Endothelial cell of umbilical vein (primary cell): ENCODE results near the gene ASGR1. TPM values are rescaled to one million over a fixed set of nuclear protein-coding genes. Genes with fewer than 3 reads are reported as not detected.

Experiments used
- BruUV-seq: library from RNA; stranded (reverse); fragments of 400-500 nt; replicated peaks from 2 replicates; lab custom pipeline; 2021; lab: Mats Ljungman, UMichigan
- CTCF ChIA-PET: fragments of 300-600, 350-600 bp; sonication (Branson Sonifier 250); formaldehyde crosslinking; loops from one replicate; lab custom pipeline; 2021; ENCODE audit warnings: antibody characterized with exemption, inconsistent platforms; lab: Charles Lee
- POLR2A ChIA-PET: fragments of 300-600, 350-600 bp; sonication (Branson Sonifier 250); formaldehyde crosslinking; loops from one replicate; lab custom pipeline; 2021; ENCODE audit warnings: antibody characterized with exemption, inconsistent platforms; lab: Charles Lee
- DNase-seq: peaks from one replicate; pipeline ENCODE4 v3.0.0-alpha.2; 2011; ENCODE audit warnings: low read depth, low spot score
- FAIRE-seq: peaks from 2 replicates; lab custom pipeline; 2011; peaks lifted over from hg19 to GRCh38; lab: Jason Lieb, UNC
- H2AFZ ChIP-seq: 2 replicates; pipeline ENCODE4 v1.6.0; 2012; ENCODE audit warnings: low read depth, low read length, control low read depth, inconsistent platforms
- H3K27ac ChIP-seq: 2 replicates; pipeline ENCODE4 v1.5.1; 2011; ENCODE audit warnings: low read depth, mild to moderate bottlenecking, control low read depth, low read length, moderate library complexity; ENCODE audit not compliant: insufficient read depth
- H3K27me3 ChIP-seq, 2 experiments: 2 replicates each; pipeline versions ENCODE4 v1.6.0 to v1.6.1; 2011; ENCODE audit warnings: low read length in 2 of 2, mixed read lengths in 1 of 2; ENCODE audit not compliant: control insufficient read depth in 2 of 2, insufficient read depth in 2 of 2
- H3K36me3 ChIP-seq, 2 experiments: 2 replicates in 1 of 2; 3 replicates in 1 of 2; pipeline ENCODE4 v1.5.1; 2011; ENCODE audit warnings: low read length in 2 of 2, mild to moderate bottlenecking in 1 of 2, moderate library complexity in 1 of 2; ENCODE audit not compliant: control insufficient read depth in 2 of 2, insufficient read depth in 2 of 2; ENCODE audit errors: extremely low read depth in 1 of 2
- H3K4me1 ChIP-seq: 3 replicates; pipeline ENCODE4 v1.5.1; 2011; ENCODE audit warnings: mild to moderate bottlenecking, low read length; ENCODE audit not compliant: control insufficient read depth, insufficient read depth; ENCODE audit errors: extremely low read depth
- H3K4me2 ChIP-seq: 2 replicates; pipeline ENCODE4 v1.6.1; 2011; ENCODE audit warnings: low read length, control low read depth, mixed read lengths; ENCODE audit not compliant: insufficient read depth
- H3K4me3 ChIP-seq, 3 experiments: fragments of 200-600 bp in 1 of 3; sonication (generic), shearing (Covaris generic) in 1 of 3; replicated peaks in 1 of 3; 2 replicates each; pipeline ENCODE4 v1.5.1; 2011 to 2016; ENCODE audit warnings: control low read depth in 3 of 3, low read length in 3 of 3, mild to moderate bottlenecking in 2 of 3, inconsistent platforms in 1 of 3, low read depth in 1 of 3, moderate library complexity in 1 of 3; ENCODE audit not compliant: insufficient read depth in 1 of 3
- H3K79me2 ChIP-seq: 2 replicates; pipeline ENCODE4 v1.6.0; 2012; ENCODE audit warnings: low read length, inconsistent platforms; ENCODE audit not compliant: control insufficient read depth, insufficient read depth
- H3K9ac ChIP-seq: replicated peaks from 2 replicates; pipeline ENCODE3; 2011; ENCODE audit warnings: low read length, control low read depth; ENCODE audit not compliant: insufficient read depth; ENCODE audit errors: extremely low read depth
- H3K9me1 ChIP-seq: replicated peaks from 3 replicates; pipeline ENCODE4 v1.6.0; 2011; ENCODE audit warnings: mild to moderate bottlenecking, low read length; ENCODE audit not compliant: control insufficient read depth, insufficient read depth; ENCODE audit errors: extremely low read depth
- H3K9me3 ChIP-seq: replicated peaks from 2 replicates; pipeline ENCODE4 v1.5.1; 2012; ENCODE audit warnings: low read length, inconsistent platforms; ENCODE audit not compliant: control insufficient read depth, insufficient read depth
- H4K20me1 ChIP-seq: replicated peaks from 2 replicates; pipeline ENCODE3; 2011; ENCODE audit warnings: mild to moderate bottlenecking, low read length; ENCODE audit not compliant: control insufficient read depth, insufficient read depth; ENCODE audit errors: extremely low read depth
- EZH2 ChIP-seq: IDR thresholded peaks from 2 replicates; pipeline ENCODE4 v1.6.1; 2012; ENCODE audit warnings: borderline replicate concordance, low read depth, mild to moderate bottlenecking, moderate library complexity, low read length, inconsistent platforms; ENCODE audit not compliant: severe bottlenecking
- FOS ChIP-seq: IDR thresholded peaks from 2 replicates; pipeline ENCODE4 v1.6.1; 2011; ENCODE audit warnings: mild to moderate bottlenecking, low read length, moderate library complexity, borderline replicate concordance; ENCODE audit not compliant: insufficient read depth
- GATA2 ChIP-seq: IDR thresholded peaks from 2 replicates; pipeline ENCODE4 v1.7.0; 2011; ENCODE audit warnings: low read depth, mild to moderate bottlenecking, moderate library complexity, mixed read lengths, low read length; ENCODE audit not compliant: insufficient read length, insufficient read depth
- JUN ChIP-seq: IDR thresholded peaks from 2 replicates; pipeline ENCODE4 v1.6.1; 2011; ENCODE audit warnings: borderline replicate concordance, low read depth; ENCODE audit not compliant: insufficient read length, insufficient read depth
- MYC ChIP-seq: IDR thresholded peaks from one replicate; pipeline ENCODE4 v1.6.1; 2011; ENCODE audit warnings: mild to moderate bottlenecking, low read depth, low read length
- POLR2A ChIP-seq: IDR thresholded peaks from 2 replicates; pipeline ENCODE4 v1.6.1; 2012; ENCODE audit warnings: low read depth, mild to moderate bottlenecking, control low read depth, low read length
- POLR2AphosphoS5 ChIP-seq: IDR thresholded peaks from 2 replicates; pipeline ENCODE4 v1.6.1; 2012; ENCODE audit warnings: low read depth, mild to moderate bottlenecking, control low read depth, low read length, moderate library complexity; ENCODE audit not compliant: insufficient read depth
- dilution Hi-C: fragments of 300-500 bp; cut with MboI; formaldehyde crosslinking; loops from one replicate; pipeline ENCODE4 v1.15.0; 2019; ENCODE audit warnings: low sequenced_read_pairs; ENCODE audit not compliant: extremely low pct_ligation_motif_present
- intact Hi-C: fragments of 100-400 bp; cut with micrococcal nuclease; formaldehyde crosslinking; loops from one replicate; pipeline ENCODE4 v1.10.0; 2022
- polyA plus RNA-seq, 4 experiments: library from polyadenylated mRNA; depleted of rRNA in 3 of 4; stranded (reverse) in 3 of 4; unstranded in 1 of 4; fragments of >200 nt; gene quantifications; 2 replicates each; pipeline versions ENCODE4 v1.2.1 to v1.2.3, GENCODE V29; 2011 to 2012; ENCODE audit warnings: missing spikeins in 1 of 4
- total RNA-seq: library from RNA; stranded (reverse); gene quantifications from 2 replicates; pipeline ENCODE4 v1.2.3, GENCODE V29; 2021
- TF ChIP-seq, protein P1 (sequence below): IDR thresholded peaks from 2 replicates; pipeline ENCODE4 v1.6.1; 2011; ENCODE audit not compliant: insufficient read depth, insufficient read length
- TF ChIP-seq, protein P2 (sequence below), 2 donors: IDR thresholded peaks; 1 replicate in 1 of 2; 2 replicates in 1 of 2; pipeline ENCODE4 v1.5.1; 2011; ENCODE audit warnings: low read length in 2 of 2, mild to moderate bottlenecking in 2 of 2, moderate library complexity in 2 of 2, control low read depth in 1 of 2, inconsistent platforms in 1 of 2, low read depth in 1 of 2; ENCODE audit not compliant: insufficient read depth in 1 of 2; ENCODE audit errors: extremely low read depth in 1 of 2

Gene ASGR1
- total and polyA plus RNA-seq, 2 donors (not counting 3 experiments of a cell fraction or from before 2014, with no cell fraction given) = 10.2 to 12.5 TPM

DNA sequence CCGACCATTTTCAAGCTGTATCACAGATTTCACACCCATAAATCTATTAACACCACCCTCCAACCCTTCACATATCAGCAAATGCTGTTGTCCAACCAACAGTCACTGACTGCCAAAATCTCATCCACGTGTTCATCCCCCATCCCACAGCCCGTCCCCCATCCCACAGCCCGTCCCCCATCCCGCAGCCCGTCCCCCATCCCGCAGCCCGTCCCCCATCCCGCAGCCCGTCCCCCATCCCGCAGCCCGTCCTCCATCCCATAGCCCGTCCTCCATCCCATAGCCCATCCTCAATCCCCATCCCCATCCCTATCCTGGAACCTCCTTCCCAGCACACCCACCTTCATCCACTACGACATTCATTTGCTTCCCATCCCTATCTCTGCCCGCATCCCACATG lies 26.4 kb upstream of the ASGR1 start:
- CTCF ChIA-PET = no interaction called here
- Histone ChIP-seq H3K9me3 (no peaks in the 10 kb centered on the region), H3K4me1 (peaks cover 6% of the 10 kb centered on the region), H3K36me3 (peaks cover 3 to 18% of the 10 kb centered on the region in 2 experiments), H3K27me3 (no peaks in the 10 kb centered on the region), H3K9me1 (no peaks in the 10 kb centered on the region), H4K20me1 (no peaks in the 10 kb centered on the region), H3K27ac (peak overlapping the region; percentile 14), H3K4me2 (peak overlapping the region; percentile 51), H3K79me2 (no peaks in the 10 kb centered on the region), H3K9ac (no peak overlapping the region), H3K4me3 (peak overlapping the region in 1 of 3 experiments; percentile 22), H2AFZ (no peak overlapping the region)
- FAIRE-seq = no peak
- intact Hi-C loops (loop anchor here (1.0 kb wide), 1 partner anchor 9 kb away; no protein-coding TSS in a partner anchor), dilution Hi-C loops (no loop called here)
- DNase-seq = no peak
- no peak for TF ChIP-seq GATA2
- TF ChIP-seq POLR2AphosphoS5 = no peak
- TF ChIP-seq MYC = no peak
- no peak for TF ChIP-seq FOS
- TF ChIP-seq EZH2 = no peak
- no peak for TF ChIP-seq JUN
- no peak for TF ChIP-seq POLR2A
- TF ChIP-seq, protein P1, sequence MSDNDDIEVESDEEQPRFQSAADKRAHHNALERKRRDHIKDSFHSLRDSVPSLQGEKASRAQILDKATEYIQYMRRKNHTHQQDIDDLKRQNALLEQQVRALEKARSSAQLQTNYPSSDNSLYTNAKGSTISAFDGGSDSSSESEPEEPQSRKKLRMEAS = no peak
- TF ChIP-seq, protein P2, sequence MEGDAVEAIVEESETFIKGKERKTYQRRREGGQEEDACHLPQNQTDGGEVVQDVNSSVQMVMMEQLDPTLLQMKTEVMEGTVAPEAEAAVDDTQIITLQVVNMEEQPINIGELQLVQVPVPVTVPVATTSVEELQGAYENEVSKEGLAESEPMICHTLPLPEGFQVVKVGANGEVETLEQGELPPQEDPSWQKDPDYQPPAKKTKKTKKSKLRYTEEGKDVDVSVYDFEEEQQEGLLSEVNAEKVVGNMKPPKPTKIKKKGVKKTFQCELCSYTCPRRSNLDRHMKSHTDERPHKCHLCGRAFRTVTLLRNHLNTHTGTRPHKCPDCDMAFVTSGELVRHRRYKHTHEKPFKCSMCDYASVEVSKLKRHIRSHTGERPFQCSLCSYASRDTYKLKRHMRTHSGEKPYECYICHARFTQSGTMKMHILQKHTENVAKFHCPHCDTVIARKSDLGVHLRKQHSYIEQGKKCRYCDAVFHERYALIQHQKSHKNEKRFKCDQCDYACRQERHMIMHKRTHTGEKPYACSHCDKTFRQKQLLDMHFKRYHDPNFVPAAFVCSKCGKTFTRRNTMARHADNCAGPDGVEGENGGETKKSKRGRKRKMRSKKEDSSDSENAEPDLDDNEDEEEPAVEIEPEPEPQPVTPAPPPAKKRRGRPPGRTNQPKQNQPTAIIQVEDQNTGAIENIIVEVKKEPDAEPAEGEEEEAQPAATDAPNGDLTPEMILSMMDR (IDR thresholded peaks at IDR 0.05; ENCODE audit: extremely low read depth in 1 of 2, insufficient read depth in 1 of 2, low read depth in 1 of 2, low read length in 2 of 2) = no peak
- BruUV-seq = no TSS peak
- POLR2A ChIA-PET = no interaction called here
